ENCODE data around the gene PRR36.
"Not testable (repeated sequence)": the region's sequence is repeated elsewhere in the genome, so short reads cannot be mapped to it uniquely, and the experiment has no call there.

The PRR36 gene

GRCh38 chr19:7874076-7874896 is at the start of gene PRR36:
Gene PRR36, minus strand, starts transcription at chr19:7874390. Its CDS starts 701 bp downstream, at chr19:7873689.
- DNase-seq, result peak; percentile 21

- no peak for DNase-seq
Observed at GRCh38 chr19:7923295-7924191, 49.4 kb upstream of the PRR36 start.

- DNase-seq, result no peak
Observed at GRCh38 chr19:7922836-7923195, 48.6 kb upstream of the PRR36 start.

GRCh38 chr19:7921967-7922835 is 48.0 kb upstream of the PRR36 start:
- no peak for DNase-seq

GRCh38 chr19:7921302-7921966 is 47.2 kb upstream of the PRR36 start:
- DNase-seq, result no peak

- peak; percentile 97 for DNase-seq
Observed at GRCh38 chr19:7920519-7921301, 46.5 kb upstream of the PRR36 start.

GRCh38 chr19:7919610-7920518 is 45.7 kb upstream of the PRR36 start, which contains the start of gene SNAPC2:
Gene SNAPC2, plus strand, starts transcription at chr19:7920338. Its CDS starts 29 bp downstream, at chr19:7920367.
- DNase-seq, result peak; percentile 97

- no peak for DNase-seq
Observed at GRCh38 chr19:7918615-7919421, 44.6 kb upstream of the PRR36 start.

GRCh38 chr19:7918062-7918614 is 43.9 kb upstream of the PRR36 start:
- DNase-seq, result not testable (repeated sequence)

- DNase-seq, result peak; percentile 70
Observed at GRCh38 chr19:7917267-7918061, 43.3 kb upstream of the PRR36 start.

GRCh38 chr19:7916955-7917266 is 42.7 kb upstream of the PRR36 start:
- no peak for DNase-seq

- peak; percentile 60 for DNase-seq
Observed at GRCh38 chr19:7916103-7916954, 42.1 kb upstream of the PRR36 start.

- DNase-seq, result no peak
Observed at GRCh38 chr19:7915250-7916102, 41.3 kb upstream of the PRR36 start.

- no peak for DNase-seq
Observed at GRCh38 chr19:7914598-7915045, 40.4 kb upstream of the PRR36 start, which contains the start of gene TGFBR3L. Gene TGFBR3L, plus strand, starts transcription at chr19:7914830.

- no peak for DNase-seq
Observed at GRCh38 chr19:7914099-7914498, 39.9 kb upstream of the PRR36 start.

GRCh38 chr19:7913652-7914051 is 39.5 kb upstream of the PRR36 start:
- no peak for DNase-seq
